Measurements from ENCODE around the gene EPHA7. TPM values are rescaled to one million over a fixed set of nuclear protein-coding genes. Genes with fewer than 3 reads are reported as not detected.

EPHA7 gene
- total and polyA plus RNA-seq, 12 donors: under 0.01 to 1.3 (median 0.14) TPM; not detected in 1

DNA sequence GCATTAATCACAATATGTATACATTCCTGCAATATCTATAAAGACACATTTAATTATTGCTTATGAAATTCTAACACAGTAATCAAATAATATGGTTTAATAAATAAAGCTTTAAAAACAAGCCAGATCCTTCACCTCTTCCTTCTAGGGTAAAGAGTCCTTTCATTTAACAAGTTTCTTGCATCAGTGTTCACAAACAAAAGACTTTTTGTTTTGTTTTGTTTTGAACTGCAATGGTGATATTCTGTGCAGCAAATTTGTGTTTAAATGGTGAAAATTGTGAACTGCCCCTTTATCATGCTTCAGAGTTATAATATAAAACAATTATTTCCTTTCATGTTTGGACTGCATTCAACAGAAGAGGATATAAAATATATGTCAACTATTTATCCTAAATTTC is 177.3 kb downstream of the EPHA7 start:
- Histone ChIP-seq H3K9me3 (replicated peaks in 1 of 3) (no peaks in the 10 kb centered on the region), H3K4me3 (no peak overlapping the region), H3K27ac (no peak overlapping the region), H3K27me3 (no peaks in the 10 kb centered on the region), H3K4me1 (replicated peaks in 1 of 2) (no peaks in the 10 kb centered on the region), H3K36me3 (replicated peaks in 1 of 2) (no peaks in the 10 kb centered on the region)
- TF ChIP-seq POLR2A (IDR thresholded peaks at IDR 0.05): no peak
- TF ChIP-seq, protein P1, sequence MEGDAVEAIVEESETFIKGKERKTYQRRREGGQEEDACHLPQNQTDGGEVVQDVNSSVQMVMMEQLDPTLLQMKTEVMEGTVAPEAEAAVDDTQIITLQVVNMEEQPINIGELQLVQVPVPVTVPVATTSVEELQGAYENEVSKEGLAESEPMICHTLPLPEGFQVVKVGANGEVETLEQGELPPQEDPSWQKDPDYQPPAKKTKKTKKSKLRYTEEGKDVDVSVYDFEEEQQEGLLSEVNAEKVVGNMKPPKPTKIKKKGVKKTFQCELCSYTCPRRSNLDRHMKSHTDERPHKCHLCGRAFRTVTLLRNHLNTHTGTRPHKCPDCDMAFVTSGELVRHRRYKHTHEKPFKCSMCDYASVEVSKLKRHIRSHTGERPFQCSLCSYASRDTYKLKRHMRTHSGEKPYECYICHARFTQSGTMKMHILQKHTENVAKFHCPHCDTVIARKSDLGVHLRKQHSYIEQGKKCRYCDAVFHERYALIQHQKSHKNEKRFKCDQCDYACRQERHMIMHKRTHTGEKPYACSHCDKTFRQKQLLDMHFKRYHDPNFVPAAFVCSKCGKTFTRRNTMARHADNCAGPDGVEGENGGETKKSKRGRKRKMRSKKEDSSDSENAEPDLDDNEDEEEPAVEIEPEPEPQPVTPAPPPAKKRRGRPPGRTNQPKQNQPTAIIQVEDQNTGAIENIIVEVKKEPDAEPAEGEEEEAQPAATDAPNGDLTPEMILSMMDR (IDR thresholded peaks at IDR 0.05): no peak
- no peak for DNase-seq
- intact Hi-C loops (cut with DNase I): no loop called here

DNA sequence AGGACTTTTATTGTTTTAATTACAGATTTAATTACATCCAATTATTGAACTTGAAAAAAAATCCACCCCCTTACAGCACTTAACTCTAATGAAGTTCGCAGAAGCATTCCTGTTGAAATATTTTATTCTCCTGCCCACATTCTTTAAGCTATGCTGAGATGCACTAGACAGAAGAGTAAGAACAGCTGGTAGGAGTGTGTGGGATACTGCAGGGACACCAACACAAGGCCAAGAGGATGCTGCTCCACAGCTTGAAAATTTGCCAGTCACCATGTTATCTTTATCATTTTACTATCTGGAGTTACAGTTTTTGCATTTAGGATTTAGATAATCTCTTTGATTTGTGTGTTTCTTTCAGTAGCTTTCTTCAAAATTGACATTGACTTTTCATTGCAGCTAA is 180.7 kb downstream of the EPHA7 start:
- H3K4me3 ChIP-seq: no peak overlapping the region
- DNase-seq: no peak
- intact Hi-C loops (cut with DNase I): no loop called here
- TF ChIP-seq, protein P1 (IDR thresholded peaks at IDR 0.05): no peak
- no peak for TF ChIP-seq POLR2A (IDR thresholded peaks at IDR 0.05)
- H3K9me3 ChIP-seq (replicated peaks in 1 of 3): no peaks in the 10 kb centered on the region
- 68 to 78% (median 71%) methylated on average over 1 of the region's 1 CpG for WGBS, 4 donors
- H3K36me3 ChIP-seq (replicated peaks in 1 of 2): no peaks in the 10 kb centered on the region
- H3K27me3 ChIP-seq: no peaks in the 10 kb centered on the region
- no peak overlapping the region for H3K27ac ChIP-seq
- no peaks in the 10 kb centered on the region for H3K4me1 ChIP-seq (replicated peaks in 1 of 2)

DNA sequence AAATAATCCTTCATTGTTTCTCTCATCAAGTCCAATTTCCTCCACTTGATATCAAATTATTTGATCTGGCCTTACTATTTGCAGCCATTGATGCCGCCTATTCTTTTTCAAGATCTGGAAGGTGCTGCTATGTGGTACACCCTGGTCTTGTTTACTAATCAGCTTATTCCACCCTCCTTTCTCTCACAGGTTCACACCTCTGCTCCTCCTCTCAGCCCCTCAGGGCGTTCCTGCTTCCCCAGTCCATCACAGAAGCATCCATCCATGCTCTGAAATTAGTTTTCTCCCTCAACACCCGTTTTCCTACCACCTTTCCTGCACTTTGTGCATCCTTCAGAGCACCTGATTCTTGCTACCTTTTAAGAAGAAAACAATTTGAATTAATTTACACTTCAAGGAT is 183.6 kb downstream of the EPHA7 start:
- 38 to 56% (median 50%) methylated on average over 3 of the region's 3 CpGs for WGBS, 4 donors
- H3K27ac ChIP-seq: no peak overlapping the region

DNA sequence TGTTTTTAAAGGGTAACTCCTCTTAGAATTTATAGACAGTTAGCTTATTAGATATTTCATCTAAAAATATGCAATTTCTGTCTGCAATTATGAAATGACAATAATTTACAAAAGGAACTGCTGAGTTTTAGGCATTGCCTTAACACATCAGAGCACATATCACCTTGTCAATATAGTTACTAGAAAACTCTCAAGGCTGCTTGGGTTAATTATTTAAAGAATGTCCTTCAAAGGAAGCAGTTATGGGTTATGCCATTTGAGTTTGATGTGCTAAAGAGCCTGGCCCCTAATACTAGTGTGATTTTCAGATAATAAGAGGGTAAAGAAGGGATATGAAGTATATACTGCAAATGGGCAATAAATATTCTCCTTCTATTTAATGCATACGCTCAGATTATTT is 192.5 kb downstream of the EPHA7 start:
- TF ChIP-seq, protein P1 (IDR thresholded peaks at IDR 0.05): no peak
- no peak for TF ChIP-seq POLR2A (IDR thresholded peaks at IDR 0.05)
- Histone ChIP-seq H3K36me3 (replicated peaks in 1 of 2) (no peaks in the 10 kb centered on the region), H3K27ac (no peak overlapping the region), H3K27me3 (no peaks in the 10 kb centered on the region), H3K9me3 (replicated peaks in 1 of 3) (no peaks in the 10 kb centered on the region), H3K4me3 (no peak overlapping the region), H3K4me1 (replicated peaks in 1 of 2) (no peaks in the 10 kb centered on the region)
- intact Hi-C loops (cut with DNase I): no loop called here
- 83 to 90% (median 85%) methylated on average over 1 of the region's 1 CpG for WGBS, 4 donors
- no peak for DNase-seq

More for the DNA sequence above, 183.6 kb downstream of the EPHA7 start:
- DNase-seq: no peak
- Histone ChIP-seq H3K9me3 (replicated peaks in 1 of 3) (no peaks in the 10 kb centered on the region), H3K4me1 (replicated peaks in 1 of 2) (no peaks in the 10 kb centered on the region), H3K36me3 (replicated peaks in 1 of 2) (no peaks in the 10 kb centered on the region), H3K27me3 (no peaks in the 10 kb centered on the region), H3K4me3 (no peak overlapping the region)
- TF ChIP-seq, protein P1 (IDR thresholded peaks at IDR 0.05): no peak
- intact Hi-C loops (cut with DNase I): no loop called here
